H9 (cell line): ENCODE data around the gene CAMSAP2. TPM values are rescaled to one million over a fixed set of nuclear protein-coding genes. Genes with fewer than 3 reads are reported as not detected.

Experiments used
- DNase-seq: peaks from one replicate; pipeline ENCODE4 v3.0.0-alpha.2; 2017
- H2AFZ ChIP-seq: one replicate; pipeline ENCODE4 v1.6.1; 2013; ENCODE audit warnings: mild to moderate bottlenecking, low read length, control low read depth, moderate library complexity
- H2AK5ac ChIP-seq: 2 replicates; pipeline ENCODE4 v1.6.1; 2013; ENCODE audit warnings: low read length, control low read depth, mixed read lengths; ENCODE audit not compliant: insufficient read length
- H2BK120ac ChIP-seq: one replicate; pipeline ENCODE4 v1.6.1; 2013; ENCODE audit warnings: low read depth, mild to moderate bottlenecking, low read length, control low read depth, inconsistent platforms; ENCODE audit not compliant: poor library complexity, severe bottlenecking
- H2BK12ac ChIP-seq: 2 replicates; pipeline ENCODE4 v1.6.1; 2013; ENCODE audit warnings: low read length, control low read depth, mixed read lengths, low read depth; ENCODE audit not compliant: insufficient read length
- H2BK15ac ChIP-seq: 2 replicates; pipeline ENCODE4 v1.6.1; 2013; ENCODE audit warnings: low read depth, low read length, control low read depth
- H2BK20ac ChIP-seq: one replicate; pipeline ENCODE4 v1.6.1; 2013; ENCODE audit warnings: low read depth, mild to moderate bottlenecking, low read length, control low read depth, inconsistent platforms; ENCODE audit not compliant: poor library complexity, severe bottlenecking
- H2BK5ac ChIP-seq: 2 replicates; pipeline ENCODE4 v1.6.1; 2013; ENCODE audit warnings: low read length, control low read depth, mixed read lengths; ENCODE audit not compliant: insufficient read length
- H3K14ac ChIP-seq: 2 replicates; pipeline ENCODE4 v1.6.1; 2013; ENCODE audit warnings: low read length, control low read depth; ENCODE audit not compliant: insufficient read depth
- H3K18ac ChIP-seq: 2 replicates; pipeline ENCODE4 v1.6.1; 2013; ENCODE audit warnings: low read depth, mild to moderate bottlenecking, mixed read lengths, low read length, control low read depth; ENCODE audit not compliant: insufficient read length
- H3K23ac ChIP-seq: 2 replicates; pipeline ENCODE4 v1.6.1; 2013; ENCODE audit warnings: low read length, control low read depth, mixed read lengths, low read depth; ENCODE audit not compliant: insufficient read length
- H3K23me2 ChIP-seq: 2 replicates; pipeline ENCODE4 v1.6.1; 2013; ENCODE audit warnings: low read depth, mild to moderate bottlenecking, mixed read lengths, low read length, control low read depth; ENCODE audit not compliant: insufficient read length, poor library complexity, severe bottlenecking
- H3K27ac ChIP-seq: 2 replicates; pipeline ENCODE4 v1.5.1; 2013; ENCODE audit warnings: low read length, control low read depth, mixed read lengths, low read depth; ENCODE audit not compliant: insufficient read length
- H3K27me3 ChIP-seq: 2 replicates; pipeline ENCODE4 v1.6.1; 2013; ENCODE audit warnings: low read length, control low read depth, inconsistent platforms; ENCODE audit not compliant: insufficient read depth
- H3K4ac ChIP-seq: 2 replicates; pipeline ENCODE4 v1.6.1; 2013; ENCODE audit warnings: low read depth, mild to moderate bottlenecking, control low read depth, inconsistent platforms, low read length, moderate library complexity
- H3K4me1 ChIP-seq: 2 replicates; pipeline ENCODE4 v1.6.1; 2013; ENCODE audit warnings: low read length, control low read depth, inconsistent platforms; ENCODE audit not compliant: insufficient read depth
- H3K4me2 ChIP-seq: 2 replicates; pipeline ENCODE4 v1.6.1; 2013; ENCODE audit warnings: low read length, control low read depth, mixed read lengths; ENCODE audit not compliant: insufficient read length, insufficient read depth
- H3K56ac ChIP-seq: 2 replicates; pipeline ENCODE4 v1.6.1; 2013; ENCODE audit warnings: low read depth, mild to moderate bottlenecking, mixed read lengths, low read length, control low read depth; ENCODE audit not compliant: insufficient read length
- H3K79me1 ChIP-seq: 2 replicates; pipeline ENCODE4 v1.6.1; 2013; ENCODE audit warnings: low read depth, mild to moderate bottlenecking, moderate library complexity, low read length, control low read depth, inconsistent platforms; ENCODE audit not compliant: insufficient read depth, poor library complexity, severe bottlenecking
- H3K79me2 ChIP-seq: 2 replicates; pipeline ENCODE4 v1.6.1; 2013; ENCODE audit warnings: low read length, control low read depth, inconsistent platforms; ENCODE audit not compliant: insufficient read depth
- H3K9ac ChIP-seq: 2 replicates; pipeline ENCODE4 v1.6.1; 2013; ENCODE audit warnings: low read length, control low read depth, mixed read lengths; ENCODE audit not compliant: insufficient read length; ENCODE audit errors: extremely low read depth
- H3K9me3 ChIP-seq: one replicate; pipeline ENCODE4 v1.6.1; 2013; ENCODE audit warnings: low read depth, low read length, inconsistent platforms; ENCODE audit not compliant: control insufficient read depth
- H3T11ph ChIP-seq: one replicate; pipeline ENCODE4 v1.6.1; 2013; ENCODE audit warnings: mild to moderate bottlenecking, low read length, control low read depth, inconsistent platforms
- H4K20me1 ChIP-seq: one replicate; pipeline ENCODE4 v1.6.1; 2013; ENCODE audit not compliant: control insufficient read depth, insufficient read length, insufficient read depth
- H4K5ac ChIP-seq: 2 replicates; pipeline ENCODE4 v1.6.1; 2013; ENCODE audit warnings: low read depth, mild to moderate bottlenecking, mixed read lengths, low read length, control low read depth; ENCODE audit not compliant: insufficient read length
- H4K8ac ChIP-seq: replicated peaks from 2 replicates; pipeline ENCODE4 v1.6.1; 2013; ENCODE audit warnings: low read length, control low read depth, mixed read lengths, low read depth; ENCODE audit not compliant: insufficient read length
- H4K91ac ChIP-seq: 2 replicates; pipeline ENCODE4 v1.6.1; 2013; ENCODE audit warnings: low read depth, mild to moderate bottlenecking, moderate library complexity, mixed read lengths, low read length, control low read depth; ENCODE audit not compliant: insufficient read length
- H3K27ac Mint-ChIP-seq, 3 experiments: 2 replicates in 2 of 3; 3 replicates in 1 of 3; pipeline ENCODE4 v1.8.0; 2020 to 2021; ENCODE audit warnings: mixed read lengths in 3 of 3, mild to moderate bottlenecking in 1 of 3, moderate library complexity in 1 of 3
- H3K27me3 Mint-ChIP-seq: 2 replicates; pipeline ENCODE4 v1.8.0; 2021; ENCODE audit warnings: low read depth, mild to moderate bottlenecking, moderate library complexity, mixed read lengths
- H3K36me3 Mint-ChIP-seq, 3 experiments: 2 replicates in 2 of 3; 3 replicates in 1 of 3; pipeline ENCODE4 v1.8.0; 2020 to 2021; ENCODE audit warnings: low read depth in 3 of 3, mixed read lengths in 3 of 3; ENCODE audit not compliant: insufficient read depth in 1 of 3
- H3K4me1 Mint-ChIP-seq, 2 experiments: 2 replicates each; pipeline ENCODE4 v1.8.0; 2020; ENCODE audit warnings: mixed read lengths in 2 of 2
- H3K4me3 Mint-ChIP-seq, 2 experiments: 2 replicates in 1 of 2; 3 replicates in 1 of 2; pipeline ENCODE4 v1.8.0; 2020 to 2021; ENCODE audit warnings: mild to moderate bottlenecking in 2 of 2, mixed read lengths in 2 of 2, moderate library complexity in 1 of 2
- H3K9me3 Mint-ChIP-seq, 2 experiments: 2 replicates in 1 of 2; 3 replicates in 1 of 2; pipeline ENCODE4 v1.8.0; 2020; ENCODE audit warnings: mild to moderate bottlenecking in 2 of 2, mixed read lengths in 2 of 2, moderate library complexity in 1 of 2
- total RNA-seq: library from RNA; stranded (reverse); gene quantifications from 2 replicates; pipeline ENCODE4 v1.2.1, GENCODE V29; 2021
- TF ChIP-seq, protein P1 (sequence below): fragments of 200-600 bp; sonication (generic); conservative IDR thresholded peaks from 3 replicates; pipeline ENCODE4 v1.8.0; 2021; ENCODE audit warnings: antibody characterized with exemption, mild to moderate bottlenecking

The CAMSAP2 gene
- total RNA-seq, 1 experiment from 2014 or later = 33.7 TPM

DNA sequence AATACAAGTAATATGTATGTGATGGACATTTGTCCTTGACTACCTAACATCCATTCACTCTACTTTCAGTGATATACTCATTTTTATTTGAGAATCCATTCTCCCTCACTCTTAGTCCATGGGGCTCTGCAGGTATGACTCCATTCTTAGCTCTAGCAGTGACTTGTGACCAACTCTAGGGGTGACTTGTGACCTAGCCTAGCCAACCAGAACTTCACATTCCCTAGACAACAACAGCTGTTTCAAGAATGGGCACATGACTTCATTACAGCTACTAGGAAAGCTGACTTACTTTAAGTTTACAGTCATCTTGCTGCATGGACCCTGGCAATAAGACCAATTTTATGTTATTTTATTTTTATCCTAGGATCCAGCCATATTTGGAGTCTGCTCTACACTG is 45.4 kb upstream of the CAMSAP2 start:
- Histone ChIP-seq H3K27me3 (no peaks in the 10 kb centered on the region), H3K9me3 (no peaks in the 10 kb centered on the region), H3K79me2 (no peaks in the 10 kb centered on the region), H4K20me1 (no peaks in the 10 kb centered on the region), H3K56ac (no peak overlapping the region), H3K4ac (no peak overlapping the region), H3K4me2 (no peak overlapping the region), H2BK20ac (no peak overlapping the region), H4K8ac (no peak overlapping the region), H3K23ac (no peak overlapping the region), H4K91ac (no peak overlapping the region), H2BK120ac (no peak overlapping the region), H3K9ac (no peak overlapping the region), H2BK15ac (no peak overlapping the region), H3K23me2 (no peaks in the 10 kb centered on the region), H2BK12ac (no peak overlapping the region), H3K79me1 (no peaks in the 10 kb centered on the region), H3K27ac (no peak overlapping the region), H2AK5ac (no peak overlapping the region), H2BK5ac (no peak overlapping the region), H3K18ac (no peak overlapping the region), H3K4me1 (no peaks in the 10 kb centered on the region), H2AFZ (no peak overlapping the region), H3K14ac (no peak overlapping the region), H4K5ac (no peak overlapping the region), H3T11ph (no peak overlapping the region)
- Mint-ChIP-seq H3K4me1 (peaks cover 0 to 4% of the 10 kb centered on the region in 2 experiments; a peak in 1 of 4 replicates), H3K4me3 (no peak overlapping the region), H3K9me3 (no peaks in the 10 kb centered on the region; a peak in 1 of 5 replicates), H3K27me3 (no peaks in the 10 kb centered on the region), H3K27ac (no peak overlapping the region), H3K36me3 (no peaks in the 10 kb centered on the region; a peak in 1 of 7 replicates)
- no peak for DNase-seq
- TF ChIP-seq, protein P1, sequence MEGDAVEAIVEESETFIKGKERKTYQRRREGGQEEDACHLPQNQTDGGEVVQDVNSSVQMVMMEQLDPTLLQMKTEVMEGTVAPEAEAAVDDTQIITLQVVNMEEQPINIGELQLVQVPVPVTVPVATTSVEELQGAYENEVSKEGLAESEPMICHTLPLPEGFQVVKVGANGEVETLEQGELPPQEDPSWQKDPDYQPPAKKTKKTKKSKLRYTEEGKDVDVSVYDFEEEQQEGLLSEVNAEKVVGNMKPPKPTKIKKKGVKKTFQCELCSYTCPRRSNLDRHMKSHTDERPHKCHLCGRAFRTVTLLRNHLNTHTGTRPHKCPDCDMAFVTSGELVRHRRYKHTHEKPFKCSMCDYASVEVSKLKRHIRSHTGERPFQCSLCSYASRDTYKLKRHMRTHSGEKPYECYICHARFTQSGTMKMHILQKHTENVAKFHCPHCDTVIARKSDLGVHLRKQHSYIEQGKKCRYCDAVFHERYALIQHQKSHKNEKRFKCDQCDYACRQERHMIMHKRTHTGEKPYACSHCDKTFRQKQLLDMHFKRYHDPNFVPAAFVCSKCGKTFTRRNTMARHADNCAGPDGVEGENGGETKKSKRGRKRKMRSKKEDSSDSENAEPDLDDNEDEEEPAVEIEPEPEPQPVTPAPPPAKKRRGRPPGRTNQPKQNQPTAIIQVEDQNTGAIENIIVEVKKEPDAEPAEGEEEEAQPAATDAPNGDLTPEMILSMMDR = no peak
